Activated naive CD4-positive, alpha-beta T cell treated with anti-CD3 and anti-CD28 coated beads, Interleukin-2, amount 50 U/mL, for 24 hours (primary cell): ENCODE results near the gene ANKRD6.

Source experiments
- H3K27ac Mint-ChIP-seq: one replicate; pipeline ENCODE4 v1.8.0; 2021; ENCODE audit warnings: mild to moderate bottlenecking, mixed read lengths
- H3K27me3 Mint-ChIP-seq: one replicate; pipeline ENCODE4 v1.8.0; 2021; ENCODE audit warnings: mixed read lengths
- H3K36me3 Mint-ChIP-seq: one replicate; pipeline ENCODE4 v1.8.0; 2021; ENCODE audit warnings: mixed read lengths
- H3K4me1 Mint-ChIP-seq: one replicate; pipeline ENCODE4 v1.8.0; 2021; ENCODE audit warnings: mixed read lengths
- H3K4me3 Mint-ChIP-seq: one replicate; pipeline ENCODE4 v1.8.0; 2021; ENCODE audit warnings: mild to moderate bottlenecking, mixed read lengths
- H3K9me3 Mint-ChIP-seq: one replicate; pipeline ENCODE4 v1.8.0; 2021; ENCODE audit warnings: mixed read lengths

The ANKRD6 gene

GRCh38 chr6:89479897-89480296, 46.9 kb downstream of the ANKRD6 start:
- Mint-ChIP-seq H3K9me3 (no peaks in the 10 kb centered on the region), H3K36me3 (no peaks in the 10 kb centered on the region), H3K4me1 (peaks cover 8% of the 10 kb centered on the region), H3K4me3 (no peak overlapping the region), H3K27me3 (no peaks in the 10 kb centered on the region), H3K27ac (no peak overlapping the region)

DNA sequence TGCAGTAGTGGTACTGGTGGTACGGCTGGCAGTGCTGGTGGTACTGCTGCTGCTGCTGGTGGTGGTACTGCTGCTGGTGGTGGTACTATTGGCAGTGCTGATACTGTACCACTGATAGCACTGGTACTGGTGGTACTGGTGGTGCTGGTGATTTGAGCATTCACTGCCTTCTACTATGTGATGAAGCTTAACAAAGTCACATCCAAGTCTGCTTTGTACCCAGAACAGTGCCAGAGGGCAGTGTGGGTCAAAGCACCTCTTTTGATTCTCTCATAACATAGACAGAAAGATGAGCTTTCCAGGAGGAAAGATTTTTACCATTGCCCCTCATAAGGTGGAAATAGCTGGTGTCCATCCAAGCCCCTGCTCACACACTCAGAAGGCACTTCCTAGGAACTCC, 48.7 kb downstream of the ANKRD6 start:
- no peak overlapping the region for H3K27ac Mint-ChIP-seq
- no peak overlapping the region for H3K4me3 Mint-ChIP-seq
- H3K36me3 Mint-ChIP-seq: no peaks in the 10 kb centered on the region
- no peaks in the 10 kb centered on the region for H3K27me3 Mint-ChIP-seq
- H3K4me1 Mint-ChIP-seq: no peaks in the 10 kb centered on the region
- H3K9me3 Mint-ChIP-seq: no peaks in the 10 kb centered on the region

DNA sequence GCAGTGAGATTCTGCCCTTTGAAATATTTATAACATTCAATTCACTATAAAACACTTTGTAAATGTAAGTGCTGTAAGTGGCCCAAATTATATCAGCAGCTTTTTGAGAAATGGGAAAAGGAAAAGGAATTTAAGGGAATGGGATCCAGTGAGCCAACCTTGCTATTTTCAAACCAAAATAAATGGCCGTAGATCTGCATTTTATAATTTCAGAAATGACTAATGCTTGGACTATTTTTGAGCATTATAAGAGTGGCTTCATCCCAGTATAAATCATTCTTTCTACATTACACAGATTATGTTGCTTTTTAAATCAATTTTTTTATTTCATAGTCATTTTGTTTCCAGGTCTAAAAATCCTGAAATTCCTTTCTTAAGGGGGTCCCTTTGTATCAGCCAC, 49.2 kb downstream of the ANKRD6 start:
- Mint-ChIP-seq H3K27me3 (no peaks in the 10 kb centered on the region), H3K36me3 (no peaks in the 10 kb centered on the region), H3K27ac (no peak overlapping the region), H3K9me3 (no peaks in the 10 kb centered on the region), H3K4me1 (no peaks in the 10 kb centered on the region), H3K4me3 (no peak overlapping the region)

- Mint-ChIP-seq H3K4me1 (no peaks in the 10 kb centered on the region), H3K36me3 (no peaks in the 10 kb centered on the region), H3K27me3 (no peaks in the 10 kb centered on the region), H3K27ac (no peak overlapping the region), H3K9me3 (no peaks in the 10 kb centered on the region), H3K4me3 (no peak overlapping the region)
Measured at GRCh38 chr6:89483111-89483720, 50.3 kb downstream of the ANKRD6 start.

DNA sequence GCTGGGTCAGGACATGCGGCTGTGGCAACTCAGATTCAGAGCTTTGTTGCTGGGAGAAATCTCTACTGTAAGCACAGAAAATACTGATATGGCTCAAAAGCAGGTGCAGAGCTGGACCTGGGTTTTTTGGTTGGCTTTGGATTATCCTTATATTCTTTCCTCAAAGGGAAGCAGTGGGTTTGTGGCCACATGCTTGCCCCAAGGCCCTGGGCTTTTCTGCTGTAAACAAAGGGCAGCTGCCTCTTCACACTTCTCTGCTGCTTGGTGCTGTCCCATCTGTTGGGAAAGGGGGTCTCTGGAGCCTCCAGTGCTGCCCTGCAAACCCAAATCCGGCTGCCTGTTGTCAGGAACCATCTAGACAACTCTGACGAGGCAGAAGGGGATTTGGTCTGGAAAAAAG, 52.4 kb downstream of the ANKRD6 start:
- no peaks in the 10 kb centered on the region for H3K27me3 Mint-ChIP-seq
- H3K4me3 Mint-ChIP-seq: no peak overlapping the region
- H3K9me3 Mint-ChIP-seq: no peaks in the 10 kb centered on the region
- no peaks in the 10 kb centered on the region for H3K36me3 Mint-ChIP-seq
- H3K4me1 Mint-ChIP-seq: no peaks in the 10 kb centered on the region
- H3K27ac Mint-ChIP-seq: no peak overlapping the region

DNA sequence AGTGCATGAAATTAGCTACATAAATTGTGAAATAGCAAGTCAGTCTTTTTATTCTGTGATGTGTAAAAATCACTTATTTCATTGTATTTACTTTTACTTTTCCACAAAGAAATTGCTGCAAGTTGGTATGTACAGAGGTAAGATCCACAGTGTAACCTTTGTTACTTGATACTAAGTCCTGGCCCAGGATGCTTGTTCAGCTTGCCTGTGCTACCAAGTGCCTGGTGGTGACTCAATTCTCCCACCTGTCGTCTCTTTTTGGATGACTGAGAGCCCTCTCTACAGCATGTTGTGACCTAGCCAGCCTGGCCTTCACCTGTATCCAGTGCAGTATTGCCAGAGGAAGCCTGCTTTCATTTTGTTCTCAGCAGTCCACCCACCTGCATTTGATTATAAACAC, 54.9 kb downstream of the ANKRD6 start:
- Mint-ChIP-seq H3K27ac (no peak overlapping the region), H3K27me3 (no peaks in the 10 kb centered on the region), H3K4me1 (no peaks in the 10 kb centered on the region), H3K9me3 (no peaks in the 10 kb centered on the region), H3K4me3 (no peak overlapping the region), H3K36me3 (no peaks in the 10 kb centered on the region)

- H3K36me3 Mint-ChIP-seq: no peaks in the 10 kb centered on the region
- no peaks in the 10 kb centered on the region for H3K4me1 Mint-ChIP-seq
- no peaks in the 10 kb centered on the region for H3K27me3 Mint-ChIP-seq
- H3K4me3 Mint-ChIP-seq: no peak overlapping the region
- H3K9me3 Mint-ChIP-seq: no peaks in the 10 kb centered on the region
- no peak overlapping the region for H3K27ac Mint-ChIP-seq
Measured at GRCh38 chr6:89488438-89488837, 55.5 kb downstream of the ANKRD6 start.

GRCh38 chr6:89489078-89489477, 56.1 kb downstream of the ANKRD6 start:
- Mint-ChIP-seq H3K27ac (no peak overlapping the region), H3K36me3 (no peaks in the 10 kb centered on the region), H3K4me1 (no peaks in the 10 kb centered on the region), H3K27me3 (no peaks in the 10 kb centered on the region), H3K4me3 (no peak overlapping the region), H3K9me3 (no peaks in the 10 kb centered on the region)

DNA sequence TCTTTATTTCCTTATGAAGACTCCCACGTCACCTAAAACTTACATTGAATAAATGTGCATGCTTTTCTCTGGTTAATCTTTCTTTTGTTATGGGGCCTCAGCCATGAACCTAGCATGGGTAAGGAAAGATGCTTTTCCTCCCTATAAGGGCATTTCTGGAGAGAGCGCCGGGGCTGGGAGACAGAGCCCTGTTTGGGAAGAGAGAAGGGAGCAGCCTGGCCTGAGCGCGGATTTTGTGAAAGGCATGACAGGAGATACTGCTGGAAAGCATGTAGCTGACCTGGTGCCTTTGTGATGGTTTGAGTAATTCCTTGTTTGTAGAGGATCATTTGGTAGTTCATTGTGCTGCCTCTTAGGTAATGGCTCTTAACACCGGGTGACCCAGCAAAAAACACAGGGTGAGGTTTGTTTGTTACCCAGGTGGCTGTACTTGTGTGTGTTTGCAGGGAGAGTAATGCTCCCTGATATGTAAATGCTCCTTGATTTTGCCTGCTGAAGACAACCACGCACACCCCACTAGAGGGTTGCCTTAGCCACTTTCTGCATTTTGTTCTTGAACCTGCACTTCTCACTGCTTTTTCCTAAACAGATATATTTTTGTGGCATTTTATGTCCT, 59.2 kb downstream of the ANKRD6 start:
- no peak overlapping the region for H3K4me3 Mint-ChIP-seq
- no peaks in the 10 kb centered on the region for H3K9me3 Mint-ChIP-seq
- H3K27me3 Mint-ChIP-seq: no peaks in the 10 kb centered on the region
- no peak overlapping the region for H3K27ac Mint-ChIP-seq
- H3K4me1 Mint-ChIP-seq: no peaks in the 10 kb centered on the region
- no peaks in the 10 kb centered on the region for H3K36me3 Mint-ChIP-seq

GRCh38 chr6:89494131-89494793, 61.3 kb downstream of the ANKRD6 start:
- no peaks in the 10 kb centered on the region for H3K36me3 Mint-ChIP-seq
- H3K27ac Mint-ChIP-seq: no peak overlapping the region
- H3K27me3 Mint-ChIP-seq: no peaks in the 10 kb centered on the region
- no peaks in the 10 kb centered on the region for H3K9me3 Mint-ChIP-seq
- H3K4me3 Mint-ChIP-seq: no peak overlapping the region
- no peaks in the 10 kb centered on the region for H3K4me1 Mint-ChIP-seq

GRCh38 chr6:89495961-89496535, 63.1 kb downstream of the ANKRD6 start:
- Mint-ChIP-seq H3K27me3 (no peaks in the 10 kb centered on the region), H3K4me3 (no peak overlapping the region), H3K36me3 (no peaks in the 10 kb centered on the region)

DNA sequence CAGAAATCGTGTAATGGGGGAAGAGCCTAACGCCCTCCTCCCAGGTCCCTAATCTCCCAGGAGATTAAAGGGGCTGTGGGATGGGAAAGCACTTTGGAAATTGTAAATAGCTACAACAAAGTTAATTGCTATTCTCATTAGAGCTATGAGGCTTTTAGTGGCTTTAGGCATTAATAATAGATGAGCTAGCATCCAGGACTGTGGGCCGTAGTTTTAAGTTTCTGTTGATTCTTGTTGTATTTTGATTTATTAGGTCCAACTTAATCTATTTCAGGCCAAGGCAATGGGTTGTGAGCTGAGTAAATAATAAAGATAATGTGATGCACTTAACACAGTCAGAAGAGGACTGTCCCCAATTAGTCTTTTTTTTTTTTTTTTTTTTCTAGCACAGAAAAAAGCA, 67.7 kb downstream of the ANKRD6 start:
- no peak overlapping the region for H3K4me3 Mint-ChIP-seq
- no peaks in the 10 kb centered on the region for H3K36me3 Mint-ChIP-seq
- no peaks in the 10 kb centered on the region for H3K9me3 Mint-ChIP-seq
- no peak overlapping the region for H3K27ac Mint-ChIP-seq
- no peaks in the 10 kb centered on the region for H3K4me1 Mint-ChIP-seq
- no peaks in the 10 kb centered on the region for H3K27me3 Mint-ChIP-seq

More at GRCh38 chr6:89495961-89496535, 63.1 kb downstream of the ANKRD6 start:
- H3K27ac Mint-ChIP-seq: no peak overlapping the region
- H3K4me1 Mint-ChIP-seq: no peaks in the 10 kb centered on the region
- no peaks in the 10 kb centered on the region for H3K9me3 Mint-ChIP-seq

- H3K4me3 Mint-ChIP-seq: no peak overlapping the region
- no peaks in the 10 kb centered on the region for H3K9me3 Mint-ChIP-seq
- no peaks in the 10 kb centered on the region for H3K4me1 Mint-ChIP-seq
- H3K36me3 Mint-ChIP-seq: no peaks in the 10 kb centered on the region
- H3K27me3 Mint-ChIP-seq: no peaks in the 10 kb centered on the region
- no peak overlapping the region for H3K27ac Mint-ChIP-seq
Measured at GRCh38 chr6:89501222-89501621, 68.3 kb downstream of the ANKRD6 start.

GRCh38 chr6:89501753-89502152, 68.8 kb downstream of the ANKRD6 start:
- no peaks in the 10 kb centered on the region for H3K36me3 Mint-ChIP-seq
- H3K27ac Mint-ChIP-seq: no peak overlapping the region
- H3K4me1 Mint-ChIP-seq: no peaks in the 10 kb centered on the region
- no peaks in the 10 kb centered on the region for H3K9me3 Mint-ChIP-seq
- no peaks in the 10 kb centered on the region for H3K27me3 Mint-ChIP-seq
- H3K4me3 Mint-ChIP-seq: no peak overlapping the region

GRCh38 chr6:89503641-89504040, 70.7 kb downstream of the ANKRD6 start:
- H3K27me3 Mint-ChIP-seq: no peaks in the 10 kb centered on the region
- no peak overlapping the region for H3K27ac Mint-ChIP-seq
- H3K9me3 Mint-ChIP-seq: no peaks in the 10 kb centered on the region
- no peak overlapping the region for H3K4me3 Mint-ChIP-seq
- no peaks in the 10 kb centered on the region for H3K36me3 Mint-ChIP-seq
- H3K4me1 Mint-ChIP-seq: no peaks in the 10 kb centered on the region

- H3K4me3 Mint-ChIP-seq: no peak overlapping the region
- H3K4me1 Mint-ChIP-seq: no peaks in the 10 kb centered on the region
- H3K27ac Mint-ChIP-seq: no peak overlapping the region
- H3K36me3 Mint-ChIP-seq: no peaks in the 10 kb centered on the region
- no peaks in the 10 kb centered on the region for H3K9me3 Mint-ChIP-seq
- H3K27me3 Mint-ChIP-seq: no peaks in the 10 kb centered on the region
Measured at GRCh38 chr6:89505847-89506246, 72.9 kb downstream of the ANKRD6 start.
